Measurements from ENCODE around the gene IRS2. TPM values are rescaled to one million over a fixed set of nuclear protein-coding genes. Genes with fewer than 3 reads are reported as not detected.

The IRS2 gene
- total RNA-seq, 2 experiments from 2014 or later: 3.4 to 4.2 TPM

GRCh38 chr13:109706015-109706715 is 80.2 kb downstream of the IRS2 start:
- Mint-ChIP-seq H3K27me3 (peaks cover 27% of the 10 kb centered on the region), H3K4me1 (peaks cover 7% of the 10 kb centered on the region), H3K9me3 (no peaks in the 10 kb centered on the region), H3K27ac (no peak overlapping the region), H3K4me3 (no peak overlapping the region), H3K36me3 (ENCODE audit: low read depth) (no peaks in the 10 kb centered on the region)
- CTCF ChIA-PET: interaction anchor here (0.7 kb wide), 1 partner anchor 1106 kb away, joined by 3 read pairs; no protein-coding TSS in a partner anchor
- POLR2A ChIA-PET: no interaction called here
- no peak for DNase-seq

GRCh38 chr13:109704771-109705635 is 81.4 kb downstream of the IRS2 start:
- ChIA-PET CTCF (interaction anchor here (0.7 kb wide), 1 partner anchor 1107 kb away, joined by 3 read pairs; no protein-coding TSS in a partner anchor), POLR2A (no interaction called here)
- Mint-ChIP-seq H3K4me1 (peaks cover 11% of the 10 kb centered on the region), H3K36me3 (ENCODE audit: low read depth) (no peaks in the 10 kb centered on the region), H3K27me3 (peaks cover 30% of the 10 kb centered on the region), H3K27ac (no peak overlapping the region), H3K4me3 (no peak overlapping the region), H3K9me3 (no peaks in the 10 kb centered on the region)
- DNase-seq: no peak

GRCh38 chr13:109703250-109703649 is 83.1 kb downstream of the IRS2 start:
- no peaks in the 10 kb centered on the region for H3K36me3 Mint-ChIP-seq (ENCODE audit: low read depth)
- CTCF ChIA-PET: no interaction called here

More at GRCh38 chr13:109703250-109703649, 83.1 kb downstream of the IRS2 start:
- Mint-ChIP-seq H3K27me3 (peaks cover 30% of the 10 kb centered on the region), H3K27ac (no peak overlapping the region), H3K4me1 (peaks cover 10% of the 10 kb centered on the region), H3K4me3 (no peak overlapping the region), H3K9me3 (no peaks in the 10 kb centered on the region)
- DNase-seq: no peak
- POLR2A ChIA-PET: no interaction called here
